Right lobe of liver (tissue), 6 donors: ENCODE data around the gene DYNC1LI2. TPM values are rescaled to one million over a fixed set of nuclear protein-coding genes. Genes with fewer than 3 reads are reported as not detected.
"Not testable (repeated sequence)": the region's sequence is repeated elsewhere in the genome, so short reads cannot be mapped to it uniquely, and the experiment has no call there.

ENCODE experiments used
- ATAC-seq, 4 donors: fragments of 200-7000 bp; cut with Tn5 transposase; one replicate each; pipeline ENCODE4 v1.9.1; 2020; ENCODE audit warnings: mild to moderate bottlenecking in 4 of 4, moderate library complexity in 4 of 4
- DNase-seq, 3 donors: peaks; one replicate each; pipeline ENCODE4 v3.0.0-alpha.2; 2020
- H3K27ac ChIP-seq, 3 donors: fragments of 200-600 bp; one replicate each; pipeline ENCODE4 v1.8.0; 2022
- H3K27me3 ChIP-seq, 2 donors: fragments of 200-600 bp; one replicate each; pipeline ENCODE4 v1.8.0; 2022
- H3K36me3 ChIP-seq, 4 donors: fragments of 200-600 bp; sonication (generic) in 1 of 4; one replicate each; pipeline versions ENCODE4 v1.5.1 to v1.8.0; 2017 to 2022; ENCODE audit warnings: control low read depth in 1 of 4
- H3K4me1 ChIP-seq, 4 donors: fragments of 200-600 bp; sonication (generic) in 1 of 4; one replicate each; pipeline versions ENCODE4 v1.5.1 to v1.8.0; 2017 to 2022; ENCODE audit warnings: control low read depth in 1 of 4
- H3K4me3 ChIP-seq, 3 donors: fragments of 200-600 bp; one replicate each; pipeline ENCODE4 v1.8.0; 2022
- H3K9me3 ChIP-seq, 4 donors: fragments of 200-600 bp; sonication (generic) in 1 of 4; one replicate each; pipeline versions ENCODE4 v1.5.1 to v1.8.0; 2017 to 2022; ENCODE audit warnings: control low read depth in 1 of 4
- POLR2A ChIP-seq: fragments of 450-650 bp; IDR thresholded peaks from one replicate; pipeline ENCODE4 v1.6.1; 2017; ENCODE audit warnings: antibody characterized with exemption, mild to moderate bottlenecking
- WGBS: methylation state at CpG from one replicate; pipeline ENCODE4 v1.1.6; 2018; ENCODE audit warnings: low coverage, low lambda C conversion rate; ENCODE audit not compliant: insufficient coverage; ENCODE audit errors: missing lambda C conversion rate; 5-methylcytosine and 5-hydroxymethylcytosine counted together
- intact Hi-C, 2 donors: fragments of 100-400 bp; cut with DNase I; formaldehyde crosslinking; loops; one replicate each; pipeline versions ENCODE4 v1.11.2 to v1.14.1; 2022
- long read RNA-seq: library from polyadenylated mRNA; unstranded; transcript quantifications from one replicate; pipeline ENCODE4 v2.0.0, GENCODE V29; 2019
- total RNA-seq, 6 experiments: library from RNA; depleted of rRNA in 2 of 6; stranded (reverse); fragments of >200 nt in 2 of 6; fragmentation: NEBNext Ultra II Directional in 3 of 6; extraction: Animal tissue kit (Norgen Biotek cat#: 25700) in 3 of 6; gene quantifications; one replicate each; pipeline versions ENCODE4 v1.1.0 to v1.2.4, GENCODE V29; 2016 to 2023
- TF ChIP-seq, protein P1 (sequence below), 4 donors: fragments of 200-600 bp in 3 of 4; fragments of 450-650 bp in 1 of 4; IDR thresholded peaks; one replicate each; pipeline versions ENCODE4 v1.5.1 to v1.8.0; 2016 to 2022; ENCODE audit warnings: antibody characterized with exemption in 4 of 4, mild to moderate bottlenecking in 2 of 4
- donor health status: DM: no; HTN: yes; CAD: no.
- donor health status: DM: no; HTN: no; CAD: no.
- donor health status: DM: no; HTN: no; CAD: no.
- donor health status: DM: no; HTN: yes; CAD: no.
- donor health status: DM: no; HTN: yes; CAD: no.

The DYNC1LI2 gene
- 10 to 100 TPM; 30.5 to 44.1 (median 37.9) TPM for total RNA-seq
- long read RNA-seq, full-length matches to known transcripts: 2 of 10 reads
- long read RNA-seq, partial matches to known transcripts: 7 of 10 reads
- long read RNA-seq, other reads (novel, unspliced or antisense): 1 of 10 reads

DNA sequence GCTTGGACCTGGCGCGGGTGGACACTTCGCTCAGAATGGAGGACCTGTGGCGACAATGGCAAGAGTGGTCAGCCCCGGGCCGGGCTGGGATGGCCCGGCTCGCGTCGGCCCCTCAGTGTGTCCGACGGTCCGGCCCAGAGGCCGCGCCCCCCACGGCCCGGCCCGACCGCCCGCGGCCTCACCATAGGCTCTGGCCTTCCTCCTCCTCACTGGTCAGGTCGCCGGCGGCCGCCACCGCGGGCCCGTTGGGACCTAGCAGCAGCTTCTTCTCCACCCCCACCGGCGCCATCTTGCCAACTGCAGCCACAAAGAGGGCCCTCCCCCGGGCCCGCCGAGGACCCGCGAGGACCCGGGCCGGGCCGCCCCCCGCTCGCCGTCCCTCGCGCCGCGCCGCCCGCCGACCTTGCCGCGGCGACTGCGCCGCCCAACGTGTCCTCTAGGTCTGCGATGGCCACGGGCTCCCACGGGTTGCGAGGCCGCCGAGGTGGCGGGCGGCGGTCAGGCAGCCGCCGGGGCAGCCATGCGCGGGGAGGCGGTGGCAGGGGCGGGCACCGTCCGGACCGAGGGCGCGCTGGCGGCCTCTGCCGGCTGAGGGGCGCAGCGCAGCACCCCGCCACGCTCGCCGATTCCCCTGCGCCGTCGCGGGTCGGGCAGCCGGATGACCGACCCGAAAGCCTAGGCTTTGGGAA is at the start of gene DYNC1LI2:
Gene DYNC1LI2 (minus strand): TSS at position 307 of the 689 bp plus-strand sequence. CDS start 18 bp downstream, at position 289.
- peak; percentile 79 to 85 (median 82) for DNase-seq
- Histone ChIP-seq H3K9me3 (no peaks in the 10 kb centered on the region), H3K4me1 (peaks cover 0 to 18% (median 9%) of the 10 kb centered on the region in 4 donors), H3K4me3 (peak within 1 kb of the TSS; percentile 98 to 99 (median 98)), H3K36me3 (peaks cover 0 to 28% (median 10%) of the 10 kb centered on the region in 4 donors), H3K27ac (peak within 1 kb of the TSS; percentile 81 to 98 (median 88)), H3K27me3 (no peaks in the 10 kb centered on the region)
- peak; percentile 50 for TF ChIP-seq POLR2A
- TF ChIP-seq, protein P1, sequence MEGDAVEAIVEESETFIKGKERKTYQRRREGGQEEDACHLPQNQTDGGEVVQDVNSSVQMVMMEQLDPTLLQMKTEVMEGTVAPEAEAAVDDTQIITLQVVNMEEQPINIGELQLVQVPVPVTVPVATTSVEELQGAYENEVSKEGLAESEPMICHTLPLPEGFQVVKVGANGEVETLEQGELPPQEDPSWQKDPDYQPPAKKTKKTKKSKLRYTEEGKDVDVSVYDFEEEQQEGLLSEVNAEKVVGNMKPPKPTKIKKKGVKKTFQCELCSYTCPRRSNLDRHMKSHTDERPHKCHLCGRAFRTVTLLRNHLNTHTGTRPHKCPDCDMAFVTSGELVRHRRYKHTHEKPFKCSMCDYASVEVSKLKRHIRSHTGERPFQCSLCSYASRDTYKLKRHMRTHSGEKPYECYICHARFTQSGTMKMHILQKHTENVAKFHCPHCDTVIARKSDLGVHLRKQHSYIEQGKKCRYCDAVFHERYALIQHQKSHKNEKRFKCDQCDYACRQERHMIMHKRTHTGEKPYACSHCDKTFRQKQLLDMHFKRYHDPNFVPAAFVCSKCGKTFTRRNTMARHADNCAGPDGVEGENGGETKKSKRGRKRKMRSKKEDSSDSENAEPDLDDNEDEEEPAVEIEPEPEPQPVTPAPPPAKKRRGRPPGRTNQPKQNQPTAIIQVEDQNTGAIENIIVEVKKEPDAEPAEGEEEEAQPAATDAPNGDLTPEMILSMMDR (IDR thresholded peaks at IDR 0.05): peak; percentile 77 to 97 (median 88)
- intact Hi-C loops: no loop called here
- ATAC-seq: peak; percentile 97 to 98 (median 98)
- WGBS: under 1% methylated on average over 20 of the region's 90 CpGs

DNA sequence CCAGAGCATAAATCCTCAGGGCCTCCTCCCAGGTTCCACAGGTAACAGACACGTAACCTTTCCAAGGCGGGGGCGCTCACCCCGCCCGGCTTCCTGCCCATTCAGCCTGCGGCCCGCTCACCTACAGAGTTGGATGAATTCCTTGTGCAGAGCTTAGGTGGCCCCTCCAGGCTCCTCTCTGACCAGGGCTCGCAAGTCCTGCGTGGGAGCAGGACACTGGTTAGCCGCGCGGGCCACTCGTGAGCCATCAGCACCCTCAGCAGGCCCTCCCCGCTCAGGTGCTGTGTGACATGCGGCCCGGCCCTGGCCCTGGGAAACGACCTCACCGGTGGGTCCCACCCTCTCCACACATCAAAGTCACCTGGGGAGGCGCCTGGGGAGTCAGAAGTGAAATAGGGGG is 49.4 kb upstream of the DYNC1LI2 start:
- Histone ChIP-seq H3K4me3 (no peak overlapping the region), H3K27me3 (no peaks in the 10 kb centered on the region), H3K4me1 (no peaks in the 10 kb centered on the region), H3K27ac (no peak overlapping the region), H3K9me3 (no peaks in the 10 kb centered on the region), H3K36me3 (peaks cover 0 to 35% (median 11%) of the 10 kb centered on the region in 4 donors)
- ATAC-seq (no peak), DNase-seq (no peak)
- 88% methylated on average over 8 of the region's 19 CpGs for WGBS
- intact Hi-C loops: no loop called here
- TF ChIP-seq POLR2A: no peak
- TF ChIP-seq, protein P1 (IDR thresholded peaks at IDR 0.05): no peak

DNA sequence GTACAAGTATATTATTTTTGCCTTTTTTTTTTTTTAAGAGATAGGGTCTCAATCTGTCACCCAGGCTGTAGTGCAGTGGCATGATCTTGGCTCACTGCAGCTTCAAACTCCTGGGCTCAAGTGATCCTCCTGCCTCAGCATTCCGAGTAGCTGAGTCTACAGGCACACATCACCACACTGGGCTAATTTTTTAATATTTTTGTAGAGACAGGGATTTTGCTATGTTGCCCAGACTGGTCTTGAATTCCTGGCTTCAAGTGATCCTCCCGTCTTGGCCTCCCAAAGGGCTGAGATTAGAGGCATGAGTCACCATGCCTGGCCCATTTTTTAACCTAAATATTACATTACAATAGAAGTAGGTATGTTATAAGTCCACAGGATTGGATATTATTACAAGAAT is 46.8 kb upstream of the DYNC1LI2 start:
- H3K36me3 ChIP-seq: peaks cover 0 to 9% (median 4%) of the 10 kb centered on the region in 4 donors
- no peak for DNase-seq
- no peak for TF ChIP-seq POLR2A
- TF ChIP-seq, protein P1 (IDR thresholded peaks at IDR 0.05): no peak
- no peak overlapping the region for H3K27ac ChIP-seq
- H3K27me3 ChIP-seq: no peaks in the 10 kb centered on the region
- H3K9me3 ChIP-seq: no peaks in the 10 kb centered on the region
- ATAC-seq: no peak
- WGBS: 93% methylated on average over 2 of the region's 2 CpGs
- intact Hi-C loops: no loop called here
- no peak overlapping the region for H3K4me3 ChIP-seq
- no peaks in the 10 kb centered on the region for H3K4me1 ChIP-seq

DNA sequence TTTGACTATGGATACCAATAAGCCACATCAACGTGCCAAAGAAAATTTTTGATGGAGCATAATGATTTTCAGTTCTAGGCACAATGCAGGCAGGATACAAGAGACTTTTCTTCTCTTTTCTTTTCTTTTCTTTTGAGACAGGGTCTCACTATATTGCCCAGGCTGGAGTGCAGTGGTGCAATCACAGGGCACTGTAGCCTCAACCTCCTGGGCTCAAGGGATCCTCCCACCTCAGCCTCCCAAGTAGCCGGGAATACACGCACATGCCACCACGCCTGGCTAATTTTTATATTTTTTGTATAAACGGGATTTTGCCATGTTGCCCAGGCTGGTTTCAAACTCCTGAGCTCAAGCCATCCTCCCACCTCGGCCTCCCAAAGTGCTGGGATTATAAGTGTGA is 42.6 kb upstream of the DYNC1LI2 start:
- WGBS: 77% methylated on average over 6 of the region's 6 CpGs
- DNase-seq, H3K27ac ChIP-seq, ATAC-seq, H3K9me3 ChIP-seq, H3K36me3 ChIP-seq, H3K4me1 ChIP-seq, H3K4me3 ChIP-seq, H3K27me3 ChIP-seq, intact Hi-C loops: not testable (repeated sequence)

DNA sequence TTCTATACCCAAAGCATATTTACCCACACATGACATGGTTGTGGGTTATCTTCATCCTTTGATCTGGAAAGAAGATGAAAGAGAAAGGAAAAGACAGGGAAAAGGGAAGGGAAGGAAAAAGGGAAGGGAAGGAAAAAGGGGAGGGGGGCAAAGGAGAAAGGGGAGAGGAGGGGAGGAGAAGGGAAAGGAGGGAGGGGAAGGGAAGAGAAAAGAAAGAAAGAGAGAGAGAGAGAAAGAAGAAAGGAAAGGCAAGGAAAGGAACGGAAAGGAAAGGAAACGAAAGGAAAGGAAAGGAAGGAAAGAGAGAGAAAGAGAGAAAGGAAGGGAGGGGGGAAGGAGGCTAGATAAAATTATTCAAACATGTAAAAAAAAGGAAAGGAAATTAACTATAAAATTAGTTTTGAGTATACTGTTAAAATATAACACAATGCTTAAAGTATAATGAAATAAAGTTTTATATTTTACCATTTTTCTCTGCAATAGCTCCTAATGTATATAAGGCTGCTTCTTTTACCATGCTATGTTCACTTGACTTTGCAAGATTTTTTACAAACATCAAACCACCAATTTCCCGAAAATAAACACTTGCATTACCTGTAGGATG is 38.8 kb upstream of the DYNC1LI2 start:
- 43% methylated on average over 3 of the region's 3 CpGs for WGBS
- intact Hi-C loops: no loop called here
- H3K27me3 ChIP-seq: no peaks in the 10 kb centered on the region

More for the DNA sequence above, 38.8 kb upstream of the DYNC1LI2 start:
- Histone ChIP-seq H3K4me1 (no peaks in the 10 kb centered on the region), H3K9me3 (no peaks in the 10 kb centered on the region), H3K4me3 (no peak overlapping the region), H3K36me3 (no peaks in the 10 kb centered on the region), H3K27ac (no peak overlapping the region)
- TF ChIP-seq, protein P1 (IDR thresholded peaks at IDR 0.05): no peak
- TF ChIP-seq POLR2A: no peak
- ATAC-seq (no peak), DNase-seq (no peak)
